ENCODE data around the gene TSC2. TPM values are rescaled to one million over a fixed set of nuclear protein-coding genes. Genes with fewer than 3 reads are reported as not detected.
"Not testable (repeated sequence)": the region's sequence is repeated elsewhere in the genome, so short reads cannot be mapped to it uniquely, and the experiment has no call there.

The TSC2 gene
- total RNA-seq, 2 donors from 2014 or later, result 75.3 to 143 TPM

- H3K9me3 ChIP-seq, result no peaks in the 10 kb centered on the region
These were observed 17.7 kb upstream of the TSC2 start for GRCh38 chr16:2030036-2030435.

GRCh38 chr16:2031081-2031577 is 16.7 kb upstream of the TSC2 start:
- H3K27ac ChIP-seq, result peak overlapping the region; percentile 18
- no peak for DNase-seq
- peaks cover 10% of the 10 kb centered on the region for H3K4me1 ChIP-seq

More at GRCh38 chr16:2030036-2030435, 17.7 kb upstream of the TSC2 start:
- H3K36me3 ChIP-seq, result no peaks in the 10 kb centered on the region
- H3K27me3 ChIP-seq, result no peaks in the 10 kb centered on the region
- peak overlapping the region in 1 of 2 donors; percentile 18 for H3K9ac ChIP-seq (ENCODE audit: low read depth in 2 of 2, low read length in 2 of 2)
- H3K4me1 ChIP-seq, result no peaks in the 10 kb centered on the region
- DNase-seq, result no peak
- H3K4me3 ChIP-seq, result no peak overlapping the region
- intact Hi-C loops (cut with DNase I), result no loop called here
- TF ChIP-seq CTCF (IDR thresholded peaks at IDR 0.05), result no peak
- no peak overlapping the region for H3K27ac ChIP-seq

GRCh38 chr16:2032285-2033056 is 15.3 kb upstream of the TSC2 start:
- H3K36me3 ChIP-seq, result no peaks in the 10 kb centered on the region

More at GRCh38 chr16:2031081-2031577, 16.7 kb upstream of the TSC2 start:
- intact Hi-C loops (cut with DNase I), result no loop called here
- Histone ChIP-seq H3K27me3 (no peaks in the 10 kb centered on the region), H3K36me3 (no peaks in the 10 kb centered on the region), H3K9ac (ENCODE audit: low read depth in 2 of 2, low read length in 2 of 2) (no peak overlapping the region), H3K9me3 (no peaks in the 10 kb centered on the region), H3K4me3 (no peak overlapping the region)
- no peak for TF ChIP-seq CTCF (IDR thresholded peaks at IDR 0.05)

GRCh38 chr16:2033057-2033908 is 14.5 kb upstream of the TSC2 start:
- Histone ChIP-seq H3K27ac (peak overlapping the region; percentile 77), H3K4me3 (peak overlapping the region; percentile 6), H3K36me3 (no peaks in the 10 kb centered on the region), H3K9ac (ENCODE audit: low read depth in 2 of 2, low read length in 2 of 2) (peak overlapping the region; percentile 43 to 63), H3K4me1 (peaks cover 11% of the 10 kb centered on the region), H3K9me3 (no peaks in the 10 kb centered on the region), H3K27me3 (no peaks in the 10 kb centered on the region)
- intact Hi-C loops (cut with DNase I), result no loop called here
- DNase-seq, result no peak
- TF ChIP-seq CTCF (IDR thresholded peaks at IDR 0.05), result no peak

More at GRCh38 chr16:2032285-2033056, 15.3 kb upstream of the TSC2 start:
- peak overlapping the region; percentile 77 for H3K27ac ChIP-seq
- intact Hi-C loops (cut with DNase I), result no loop called here
- no peak for TF ChIP-seq CTCF (IDR thresholded peaks at IDR 0.05)
- H3K27me3 ChIP-seq, result no peaks in the 10 kb centered on the region
- DNase-seq, result no peak
- H3K4me3 ChIP-seq, result no peak overlapping the region
- H3K9ac ChIP-seq (ENCODE audit: low read depth in 2 of 2, low read length in 2 of 2), result peak overlapping the region; percentile 43 to 63
- peaks cover 11% of the 10 kb centered on the region for H3K4me1 ChIP-seq
- H3K9me3 ChIP-seq, result no peaks in the 10 kb centered on the region

- H3K27me3 ChIP-seq; H3K36me3 ChIP-seq; H3K9me3 ChIP-seq; DNase-seq; intact Hi-C loops (cut with DNase I): not testable (repeated sequence)
- Histone ChIP-seq H3K4me1 (peaks cover 16% of the 10 kb centered on the region), H3K9ac (ENCODE audit: low read depth in 2 of 2, low read length in 2 of 2) (peak overlapping the region; percentile 43 to 55), H3K4me3 (peak overlapping the region; percentile 6), H3K27ac (peak overlapping the region; percentile 77)
These were observed 13.7 kb upstream of the TSC2 start for GRCh38 chr16:2033909-2034695.

Measured in colonic mucosa (tissue), 4 donors.